OCI-LY7 (cell line): ENCODE data around the gene TMEM80. TPM values are rescaled to one million over a fixed set of nuclear protein-coding genes. Genes with fewer than 3 reads are reported as not detected.
"Not testable (repeated sequence)": the region's sequence is repeated elsewhere in the genome, so short reads cannot be mapped to it uniquely, and the experiment has no call there.

Experiments
- BruUV-seq: library from RNA; stranded (reverse); fragments of 400-500 nt; replicated peaks from 2 replicates; lab custom pipeline; 2021; lab: Mats Ljungman, UMichigan
- CTCF ChIA-PET: fragments of 300-600 bp; sonication (Branson Sonifier 250); formaldehyde crosslinking; loops from one replicate; lab custom pipeline; 2022; ENCODE audit warnings: antibody characterized with exemption; ENCODE audit not compliant: unreplicated experiment; lab: Charles Lee
- POLR2A ChIA-PET: fragments of 300-600 bp; sonication (Branson Sonifier 250); formaldehyde crosslinking; loops from one replicate; lab custom pipeline; 2022; ENCODE audit warnings: antibody characterized with exemption; lab: Charles Lee
- DNase-seq: peaks from one replicate; pipeline ENCODE4 v3.0.0-alpha.2; 2015; ENCODE audit warnings: low spot score
- H2AFZ ChIP-seq: fragments of 200-600 bp; sonication (generic), shearing (Covaris generic); 2 replicates; pipeline ENCODE4 v1.6.1; 2014; ENCODE audit warnings: mild to moderate bottlenecking, antibody characterized with exemption, low read length, moderate library complexity
- H3K27ac ChIP-seq: fragments of 200-600 bp; sonication (generic); 2 replicates; pipeline ENCODE4 v1.5.1; 2014; ENCODE audit warnings: mixed run types, low read depth, mild to moderate bottlenecking, moderate library complexity, low read length, inconsistent platforms; ENCODE audit not compliant: poor library complexity, severe bottlenecking
- H3K36me3 ChIP-seq: fragments of 200-600 bp; sonication (generic); 2 replicates; pipeline ENCODE4 v1.6.1; 2014; ENCODE audit warnings: mild to moderate bottlenecking, antibody characterized with exemption, low read length, moderate library complexity, mixed read lengths; ENCODE audit not compliant: insufficient read depth
- H3K4me1 ChIP-seq: fragments of 200-600 bp; sonication (generic); 2 replicates; pipeline ENCODE4 v1.5.1; 2014; ENCODE audit warnings: mild to moderate bottlenecking, low read length; ENCODE audit not compliant: insufficient read depth, poor library complexity, severe bottlenecking
- H3K4me2 ChIP-seq: fragments of 200-600 bp; sonication (generic); 2 replicates; pipeline ENCODE4 v1.6.1; 2014; ENCODE audit warnings: mild to moderate bottlenecking, low read length
- H3K4me3 ChIP-seq: fragments of 200-600 bp; sonication (generic); 2 replicates; pipeline ENCODE4 v1.5.1; 2014; ENCODE audit warnings: mild to moderate bottlenecking, low read depth, low read length; ENCODE audit not compliant: poor library complexity, severe bottlenecking
- H3K79me2 ChIP-seq: fragments of 200-600 bp; sonication (generic); 2 replicates; pipeline ENCODE4 v1.6.1; 2016; ENCODE audit warnings: low read depth, mild to moderate bottlenecking, low read length, moderate library complexity, mixed read lengths; ENCODE audit not compliant: insufficient read depth
- H3K9me2 ChIP-seq: fragments of 200-600 bp; sonication (generic); 2 replicates; pipeline ENCODE4 v1.6.1; 2016; ENCODE audit warnings: mild to moderate bottlenecking, low read length, mixed read lengths; ENCODE audit not compliant: insufficient read depth
- H3K9me3 ChIP-seq: fragments of 200-600 bp; sonication (generic); 2 replicates; pipeline ENCODE4 v1.6.1; 2014; ENCODE audit warnings: mild to moderate bottlenecking, mixed run types, low read length, mixed read lengths
- H4K20me1 ChIP-seq: fragments of 200-600 bp; sonication (generic); 2 replicates; pipeline ENCODE4 v1.6.1; 2014; ENCODE audit warnings: mild to moderate bottlenecking, antibody characterized with exemption, low read length, moderate library complexity, mixed read lengths; ENCODE audit not compliant: insufficient read depth
- EZH2phosphoT487 ChIP-seq: fragments of 200-600 bp; sonication (generic); IDR thresholded peaks from 2 replicates; pipeline ENCODE4 v1.6.1; 2018; ENCODE audit warnings: low read depth, borderline replicate concordance, mild to moderate bottlenecking, mixed run types, antibody characterized with exemption, low read length, moderate library complexity, mixed read lengths
- intact Hi-C: fragments of 100-400 bp; cut with micrococcal nuclease; formaldehyde crosslinking; loops from one replicate; pipeline ENCODE4 v1.10.0; 2022; ENCODE audit not compliant: unreplicated experiment
- total RNA-seq, 2 experiments: library from RNA; depleted of rRNA in 1 of 2; stranded (reverse); fragments of >200 nt in 1 of 2; shearing (Covaris generic) in 1 of 2; gene quantifications; 2 replicates each; pipeline ENCODE4 v1.2.3, GENCODE V29; 2014 to 2022
- TF ChIP-seq, protein P1 (sequence below): fragments of 200-600 bp; sonication (generic); conservative IDR thresholded peaks from 2 replicates; pipeline ENCODE4 v1.5.1; 2014; ENCODE audit warnings: mild to moderate bottlenecking, antibody characterized with exemption, low read length, moderate library complexity, mixed read lengths

The TMEM80 gene
- total RNA-seq, 2 experiments from 2014 or later, result 52.7 to 52.8 TPM

DNA sequence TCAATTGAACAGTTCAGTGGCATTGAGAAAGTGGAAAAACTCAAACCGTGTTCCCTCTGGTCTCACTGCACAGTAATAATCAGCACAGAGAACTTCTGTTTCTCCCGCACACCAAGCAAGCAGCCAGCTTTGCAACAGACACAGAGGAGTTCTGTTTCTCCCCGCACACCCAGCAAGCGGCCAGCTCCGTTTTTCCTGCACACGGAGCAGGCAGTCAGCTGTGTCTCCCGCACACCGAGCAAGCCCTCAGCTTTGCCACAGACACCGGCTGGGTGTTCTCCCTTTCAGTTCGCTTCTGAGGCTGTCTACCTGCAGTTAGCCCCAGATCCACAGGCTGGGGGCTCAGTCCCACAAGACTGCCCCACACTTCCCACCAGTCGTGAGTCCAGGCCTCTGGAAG, 41.8 kb downstream of the TMEM80 start:
- no peak overlapping the region for H3K27ac ChIP-seq
- no peak overlapping the region for H3K4me3 ChIP-seq
- no peaks in the 10 kb centered on the region for H4K20me1 ChIP-seq
- no TSS peak for BruUV-seq
- DNase-seq, result no peak
- no peak for TF ChIP-seq EZH2phosphoT487
- TF ChIP-seq, protein P1, sequence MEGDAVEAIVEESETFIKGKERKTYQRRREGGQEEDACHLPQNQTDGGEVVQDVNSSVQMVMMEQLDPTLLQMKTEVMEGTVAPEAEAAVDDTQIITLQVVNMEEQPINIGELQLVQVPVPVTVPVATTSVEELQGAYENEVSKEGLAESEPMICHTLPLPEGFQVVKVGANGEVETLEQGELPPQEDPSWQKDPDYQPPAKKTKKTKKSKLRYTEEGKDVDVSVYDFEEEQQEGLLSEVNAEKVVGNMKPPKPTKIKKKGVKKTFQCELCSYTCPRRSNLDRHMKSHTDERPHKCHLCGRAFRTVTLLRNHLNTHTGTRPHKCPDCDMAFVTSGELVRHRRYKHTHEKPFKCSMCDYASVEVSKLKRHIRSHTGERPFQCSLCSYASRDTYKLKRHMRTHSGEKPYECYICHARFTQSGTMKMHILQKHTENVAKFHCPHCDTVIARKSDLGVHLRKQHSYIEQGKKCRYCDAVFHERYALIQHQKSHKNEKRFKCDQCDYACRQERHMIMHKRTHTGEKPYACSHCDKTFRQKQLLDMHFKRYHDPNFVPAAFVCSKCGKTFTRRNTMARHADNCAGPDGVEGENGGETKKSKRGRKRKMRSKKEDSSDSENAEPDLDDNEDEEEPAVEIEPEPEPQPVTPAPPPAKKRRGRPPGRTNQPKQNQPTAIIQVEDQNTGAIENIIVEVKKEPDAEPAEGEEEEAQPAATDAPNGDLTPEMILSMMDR, result no peak
- no peak overlapping the region for H2AFZ ChIP-seq
- CTCF ChIA-PET, result no interaction called here
- no peaks in the 10 kb centered on the region for H3K4me1 ChIP-seq
- no peaks in the 10 kb centered on the region for H3K9me2 ChIP-seq
- intact Hi-C loops, result no loop called here
- no peaks in the 10 kb centered on the region for H3K9me3 ChIP-seq
- H3K4me2 ChIP-seq, result no peak overlapping the region
- POLR2A ChIA-PET, result no interaction called here
- no peaks in the 10 kb centered on the region for H3K79me2 ChIP-seq
- no peaks in the 10 kb centered on the region for H3K36me3 ChIP-seq

GRCh38 chr11:737899-738298, 42.3 kb downstream of the TMEM80 start:
- H3K4me3 ChIP-seq, H3K9me3 ChIP-seq, H2AFZ ChIP-seq, H4K20me1 ChIP-seq, H3K27ac ChIP-seq, H3K36me3 ChIP-seq, H3K4me2 ChIP-seq, intact Hi-C loops, POLR2A ChIA-PET, BruUV-seq, DNase-seq, H3K9me2 ChIP-seq, CTCF ChIA-PET, H3K79me2 ChIP-seq, H3K4me1 ChIP-seq: not testable (repeated sequence)

DNA sequence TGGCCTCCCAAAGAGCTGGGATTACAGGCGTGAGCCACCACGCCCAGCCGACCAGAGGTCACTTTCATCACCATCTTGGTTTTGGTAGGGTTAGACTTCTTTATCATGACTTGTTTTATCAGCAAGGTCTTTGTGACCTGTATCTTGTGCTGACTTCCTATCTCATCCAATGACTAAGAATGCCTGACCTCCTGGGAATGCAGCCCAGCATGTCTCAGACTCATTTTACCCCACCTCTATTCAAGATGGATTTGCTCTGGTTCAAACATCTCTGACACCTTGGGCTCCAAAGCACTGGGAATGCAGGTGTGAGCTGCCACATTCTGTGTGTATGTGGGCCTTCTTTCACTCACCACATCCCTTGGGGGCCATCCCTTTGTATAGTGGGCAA, 46.5 kb downstream of the TMEM80 start:
- no peaks in the 10 kb centered on the region for H3K9me3 ChIP-seq
- ChIA-PET CTCF (no interaction called here), POLR2A (no interaction called here)
- peaks cover 8% of the 10 kb centered on the region for H3K4me1 ChIP-seq
- H4K20me1 ChIP-seq, result no peaks in the 10 kb centered on the region
- no peak for DNase-seq
- no peak overlapping the region for H2AFZ ChIP-seq
- TF ChIP-seq, protein P1, result no peak
- no peak for TF ChIP-seq EZH2phosphoT487
- no peak overlapping the region for H3K4me3 ChIP-seq
- H3K36me3 ChIP-seq, result no peaks in the 10 kb centered on the region
- intact Hi-C loops, result no loop called here
- H3K9me2 ChIP-seq, result no peaks in the 10 kb centered on the region
- H3K79me2 ChIP-seq, result no peaks in the 10 kb centered on the region
- H3K27ac ChIP-seq, result no peak overlapping the region
- no peak overlapping the region for H3K4me2 ChIP-seq
- BruUV-seq, result no TSS peak
